SK-N-MC (cell line): Measurements from ENCODE around the gene CCDC28B.
A peak's percentile ranks its signal among the peaks of the same experiment; 100 is the strongest.

Experiments used
- EZH2 ChIP-seq: fragments of 200-600 bp; sonication (generic); IDR thresholded peaks from one replicate; pipeline ENCODE4 v1.6.1; 2017; ENCODE audit warnings: antibody characterized with exemption
- POLR2AphosphoS5 ChIP-seq: IDR thresholded peaks from 2 replicates; pipeline ENCODE4 v1.6.1; 2012; ENCODE audit warnings: mild to moderate bottlenecking, low read depth, low read length, borderline replicate concordance

- TF ChIP-seq EZH2 (no peak), POLR2AphosphoS5 (peak; percentile 80; the same call in 1 of the 2 replicates)
Observed at GRCh38 chr1:32179443-32180185, 20.8 kb upstream of the CCDC28B start, which contains the start of gene TXLNA.
